ENCODE results near the gene WDR53. TPM values are rescaled to one million over a fixed set of nuclear protein-coding genes. Genes with fewer than 3 reads are reported as not detected.
"Not testable (repeated sequence)": the region's sequence is repeated elsewhere in the genome, so short reads cannot be mapped to it uniquely, and the experiment has no call there.

Gene WDR53
- total RNA-seq, 2 experiments from 2014 or later: 16.2 to 17.2 TPM

DNA sequence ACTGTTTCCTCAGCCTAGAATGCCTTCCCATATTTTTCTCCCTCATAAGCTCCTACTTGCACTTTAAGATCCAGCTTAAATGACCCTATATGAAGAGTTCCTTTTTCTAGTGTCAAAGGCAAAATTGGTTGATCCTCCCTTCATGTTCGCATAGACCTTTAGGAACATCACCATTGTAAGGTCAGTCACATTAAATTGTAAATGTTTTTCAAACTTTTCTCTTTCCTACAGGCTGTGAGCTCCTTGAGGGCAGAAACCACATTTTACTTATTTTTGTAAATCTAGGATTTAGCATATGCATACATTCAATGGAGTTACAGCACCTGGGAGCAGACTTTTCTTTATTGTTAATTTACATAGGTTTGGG is 54.0 kb downstream of the WDR53 start:
- intact Hi-C loops (cut with micrococcal nuclease): no loop called here

DNA sequence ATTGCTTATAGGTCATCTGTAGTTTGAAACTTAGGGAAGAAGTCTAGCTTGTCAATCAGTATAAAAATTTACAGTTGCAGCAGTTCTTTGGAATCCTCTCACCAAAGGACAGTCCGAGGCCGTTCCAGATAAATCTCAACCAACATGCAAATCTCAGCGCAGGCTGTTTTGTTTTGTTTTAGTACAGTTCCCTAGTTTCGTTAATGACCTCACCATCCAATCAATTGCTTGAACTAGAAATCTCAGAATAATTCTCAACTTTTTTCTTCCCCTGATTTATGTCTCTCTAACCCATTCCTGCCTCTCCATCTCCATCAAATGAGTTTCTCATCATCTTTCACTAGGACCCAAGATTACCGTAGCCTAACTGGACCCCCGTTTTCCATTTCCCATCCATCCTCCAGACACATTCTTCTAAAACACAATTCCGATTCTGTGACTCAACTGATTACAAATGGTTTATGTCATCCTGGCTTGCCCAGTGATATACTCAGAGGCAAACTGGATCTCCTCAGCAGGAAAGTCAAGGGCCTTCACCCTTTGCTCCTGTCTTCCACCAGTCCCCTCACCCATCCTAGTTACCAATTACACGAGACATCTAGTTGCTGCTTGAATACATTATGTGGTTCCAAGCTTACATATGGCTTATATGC is 54.5 kb downstream of the WDR53 start:
- Mint-ChIP-seq H3K36me3 (ENCODE audit: low read depth) (peaks cover 2% of the 10 kb centered on the region), H3K9me3 (peaks cover 13% of the 10 kb centered on the region), H3K27ac (no peak overlapping the region), H3K4me3 (no peak overlapping the region), H3K4me1 (ENCODE audit: low read depth) (peaks cover 4% of the 10 kb centered on the region), H3K27me3 (no peaks in the 10 kb centered on the region)
- no peak for ATAC-seq
- CTCF ChIA-PET: interaction anchor here (3.5 kb wide), 1 partner anchor 9 kb away, joined by 15 read pairs; no protein-coding TSS in a partner anchor
- intact Hi-C loops (cut with micrococcal nuclease): no loop called here
- POLR2A ChIA-PET: interaction anchor here (0.6 kb wide), 1 partner anchor 24 kb away, joined by 3 read pairs; no protein-coding TSS in a partner anchor
- no peak for DNase-seq
- TF ChIP-seq, protein P1, sequence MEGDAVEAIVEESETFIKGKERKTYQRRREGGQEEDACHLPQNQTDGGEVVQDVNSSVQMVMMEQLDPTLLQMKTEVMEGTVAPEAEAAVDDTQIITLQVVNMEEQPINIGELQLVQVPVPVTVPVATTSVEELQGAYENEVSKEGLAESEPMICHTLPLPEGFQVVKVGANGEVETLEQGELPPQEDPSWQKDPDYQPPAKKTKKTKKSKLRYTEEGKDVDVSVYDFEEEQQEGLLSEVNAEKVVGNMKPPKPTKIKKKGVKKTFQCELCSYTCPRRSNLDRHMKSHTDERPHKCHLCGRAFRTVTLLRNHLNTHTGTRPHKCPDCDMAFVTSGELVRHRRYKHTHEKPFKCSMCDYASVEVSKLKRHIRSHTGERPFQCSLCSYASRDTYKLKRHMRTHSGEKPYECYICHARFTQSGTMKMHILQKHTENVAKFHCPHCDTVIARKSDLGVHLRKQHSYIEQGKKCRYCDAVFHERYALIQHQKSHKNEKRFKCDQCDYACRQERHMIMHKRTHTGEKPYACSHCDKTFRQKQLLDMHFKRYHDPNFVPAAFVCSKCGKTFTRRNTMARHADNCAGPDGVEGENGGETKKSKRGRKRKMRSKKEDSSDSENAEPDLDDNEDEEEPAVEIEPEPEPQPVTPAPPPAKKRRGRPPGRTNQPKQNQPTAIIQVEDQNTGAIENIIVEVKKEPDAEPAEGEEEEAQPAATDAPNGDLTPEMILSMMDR (IDR thresholded peaks at IDR 0.05): no peak

More for the DNA sequence above, 54.0 kb downstream of the WDR53 start:
- TF ChIP-seq, protein P1 (IDR thresholded peaks at IDR 0.05): no peak
- peaks cover 18% of the 10 kb centered on the region for H3K9me3 Mint-ChIP-seq
- no peak overlapping the region for H3K4me3 Mint-ChIP-seq
- H3K4me1 Mint-ChIP-seq (ENCODE audit: low read depth): peaks cover 4% of the 10 kb centered on the region
- ChIA-PET CTCF (interaction anchor here (3.5 kb wide), 1 partner anchor 9 kb away, joined by 15 read pairs; no protein-coding TSS in a partner anchor), POLR2A (no interaction called here)
- peaks cover 5% of the 10 kb centered on the region for H3K36me3 Mint-ChIP-seq (ENCODE audit: low read depth)
- ATAC-seq (no peak), DNase-seq (no peak)
- H3K27ac Mint-ChIP-seq: no peak overlapping the region
- no peaks in the 10 kb centered on the region for H3K27me3 Mint-ChIP-seq

DNA sequence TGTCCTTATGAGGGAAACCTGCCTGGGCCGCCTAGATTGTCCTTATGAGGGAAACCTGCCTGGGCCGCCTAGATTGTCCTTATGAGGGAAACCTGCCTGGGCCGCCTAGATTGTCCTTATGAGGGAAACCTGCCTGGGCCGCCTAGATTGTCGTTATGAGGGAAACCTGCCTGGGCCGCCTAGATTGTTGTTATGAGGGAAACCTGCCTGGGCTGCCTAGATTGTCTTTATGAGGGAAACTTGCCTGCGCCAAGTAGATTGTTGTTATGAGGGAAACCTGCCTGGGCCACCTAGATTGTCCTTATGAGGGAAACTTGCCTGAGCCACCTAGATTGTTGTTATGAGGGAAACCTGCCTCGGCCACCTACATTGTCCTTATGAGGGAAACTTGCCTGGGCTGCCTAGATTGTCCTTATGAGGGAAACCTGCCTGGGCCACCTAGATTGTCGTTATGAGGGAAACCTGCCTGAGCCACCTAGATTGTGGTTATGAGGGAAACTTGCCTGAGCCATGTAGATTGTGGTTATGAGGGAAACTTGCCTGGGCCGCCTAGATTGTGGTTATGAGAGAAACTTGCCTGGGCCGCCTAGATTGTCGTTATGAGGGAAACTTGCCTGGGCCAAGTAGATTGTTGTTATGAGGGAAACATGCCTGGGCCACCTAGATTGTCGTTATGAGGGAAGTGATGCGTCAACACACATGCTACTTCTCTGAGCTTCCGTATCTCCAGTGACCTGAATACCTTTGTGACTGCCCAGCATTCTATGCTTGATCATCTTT is 56.5 kb downstream of the WDR53 start:
- intact Hi-C loops (cut with micrococcal nuclease); H3K9me3 Mint-ChIP-seq; H3K27me3 Mint-ChIP-seq; H3K36me3 Mint-ChIP-seq (ENCODE audit: low read depth); H3K4me1 Mint-ChIP-seq (ENCODE audit: low read depth); DNase-seq; H3K4me3 Mint-ChIP-seq; ATAC-seq: not testable (repeated sequence)
- CTCF ChIA-PET: interaction anchor here (1.1 to 3.5 kb wide), 3 partner anchors 11 to 258 kb away, joined by 3 to 15 read pairs (median 5); no protein-coding TSS in a partner anchor
- POLR2A ChIA-PET: interaction anchor here (0.6 kb wide), 1 partner anchor 30 kb away, joined by 3 read pairs; no protein-coding TSS in a partner anchor
- H3K27ac Mint-ChIP-seq: peak overlapping the region; percentile 20

DNA sequence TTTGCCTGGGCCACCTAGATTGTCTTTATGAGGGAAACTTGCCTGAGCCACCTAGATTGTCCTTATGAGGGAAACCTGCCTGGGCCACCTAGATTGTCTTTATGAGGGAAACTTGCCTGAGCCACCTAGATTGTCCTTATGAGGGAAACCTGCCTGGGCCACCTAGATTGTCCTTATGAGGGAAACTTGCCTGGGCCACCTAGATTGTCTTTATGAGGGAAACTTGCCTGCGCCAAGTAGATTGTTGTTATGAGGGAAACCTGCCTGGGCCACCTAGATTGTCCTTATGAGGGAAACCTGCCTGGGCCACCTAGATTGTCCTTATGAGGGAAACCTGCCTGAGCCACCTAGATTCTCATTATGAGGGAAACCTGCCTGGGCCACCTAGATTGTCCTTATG is 57.2 kb downstream of the WDR53 start:
- POLR2A ChIA-PET; H3K4me1 Mint-ChIP-seq (ENCODE audit: low read depth); H3K27me3 Mint-ChIP-seq; ATAC-seq; H3K27ac Mint-ChIP-seq; intact Hi-C loops (cut with micrococcal nuclease); H3K36me3 Mint-ChIP-seq (ENCODE audit: low read depth); DNase-seq; H3K4me3 Mint-ChIP-seq: not testable (repeated sequence)
- H3K9me3 Mint-ChIP-seq: peaks cover 14% of the 10 kb centered on the region
- CTCF ChIA-PET: interaction anchor here (1.8 to 5.4 kb wide), 2 partner anchors 11 to 15 kb away, joined by 4 to 39 read pairs; no protein-coding TSS in a partner anchor

DNA sequence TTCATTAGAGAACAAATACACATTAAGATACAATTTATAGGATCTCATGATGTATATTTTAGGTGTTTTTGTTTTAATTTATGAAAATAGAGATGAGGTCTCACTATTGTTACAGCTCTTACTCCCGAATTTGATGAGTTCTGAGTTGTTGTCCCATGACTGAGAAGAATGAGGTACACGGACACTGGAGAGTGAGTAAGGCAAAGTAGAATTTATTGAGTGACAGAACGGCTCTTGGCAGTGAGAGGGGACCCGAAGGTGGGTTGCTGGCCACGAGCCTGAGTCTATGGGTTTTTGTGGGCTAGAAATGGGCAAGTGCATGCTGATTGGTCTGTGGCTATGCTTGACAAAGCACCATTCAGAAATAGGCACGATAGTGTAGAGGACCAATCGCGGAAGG is 61.7 kb downstream of the WDR53 start:
- CTCF ChIA-PET: interaction anchor here (1.7 to 5.4 kb wide), 2 partner anchors 16 to 22 kb away, joined by 11 to 39 read pairs; no protein-coding TSS in a partner anchor
- intact Hi-C loops (cut with micrococcal nuclease): no loop called here
- Mint-ChIP-seq H3K27ac (no peak overlapping the region), H3K4me3 (no peak overlapping the region), H3K9me3 (peaks cover 10% of the 10 kb centered on the region), H3K36me3 (ENCODE audit: low read depth) (peaks cover 8% of the 10 kb centered on the region), H3K4me1 (ENCODE audit: low read depth) (peaks cover 11% of the 10 kb centered on the region), H3K27me3 (no peaks in the 10 kb centered on the region)
- DNase-seq: no peak
- no peak for ATAC-seq
- POLR2A ChIA-PET: interaction anchor here (0.9 kb wide), 1 partner anchor 13 kb away, joined by 4 read pairs; no protein-coding TSS in a partner anchor
- TF ChIP-seq, protein P1 (IDR thresholded peaks at IDR 0.05): no peak
